ENCODE measurements around the gene PRDM16. TPM values are rescaled to one million over a fixed set of nuclear protein-coding genes. Genes with fewer than 3 reads are reported as not detected.

Gene PRDM16
- total RNA-seq, 1 experiment from 2014 or later: 6.1 TPM

DNA sequence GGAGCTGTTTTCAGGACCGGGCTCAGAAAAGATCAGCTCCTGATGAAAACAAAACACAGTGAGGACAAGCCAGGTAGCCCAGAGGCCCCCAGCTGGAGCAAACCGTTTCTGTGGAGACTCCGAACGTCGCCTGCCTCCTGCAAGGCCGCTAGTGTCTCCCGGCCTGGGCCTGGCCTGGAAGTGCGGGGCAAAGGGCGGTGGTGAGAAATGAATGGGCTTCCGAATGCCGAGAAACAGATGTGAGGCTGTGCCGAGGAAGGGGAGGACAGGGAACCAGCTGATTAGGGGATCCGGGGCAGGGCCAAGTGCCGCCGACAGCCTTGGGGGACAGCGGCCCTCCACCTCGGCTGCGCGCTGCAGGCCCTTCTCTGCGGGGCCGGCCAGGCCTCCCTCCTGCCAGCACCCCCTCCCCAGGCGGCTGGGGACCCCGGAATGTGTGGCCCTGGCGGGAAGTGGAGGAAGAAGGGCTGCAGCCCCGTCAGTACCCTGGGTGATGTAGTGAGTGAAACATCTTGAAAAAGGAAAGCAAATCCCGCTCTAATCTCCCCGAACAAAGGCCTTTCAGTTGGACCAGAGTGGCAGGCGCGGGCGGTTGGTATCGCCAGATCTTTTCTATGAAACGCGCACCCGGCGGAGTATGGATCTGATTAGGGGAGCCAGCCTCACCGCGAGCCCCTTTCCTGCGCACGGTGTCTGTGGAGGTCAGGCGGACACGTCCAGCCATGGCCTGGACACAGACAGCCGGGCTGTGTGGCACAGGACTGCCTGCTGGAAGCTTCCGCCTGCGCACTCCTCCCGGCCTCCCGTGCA lies 52.6 kb downstream of the PRDM16 start:
- POLR2A ChIA-PET: no interaction called here
- no peaks in the 10 kb centered on the region for H3K27me3 ChIP-seq (ENCODE audit: insufficient read depth, low read length)
- RAD21 ChIA-PET (ENCODE audit: low non-redundant PET in 1 of 2, low total read pairs in 2 of 2, uncharacterized antibody in 2 of 2, unreplicated experiment in 2 of 2): no interaction called here
- no peak overlapping the region for H3K9ac ChIP-seq (ENCODE audit: low read length)
- CTCF ChIA-PET: no interaction called here
- H3K79me2 ChIP-seq (ENCODE audit: insufficient read depth, low read length): no peaks in the 10 kb centered on the region
- no peak for DNase-seq (ENCODE audit: low read depth, low spot score)
- H3K9me3 ChIP-seq (ENCODE audit: control insufficient read depth in 1 of 2, insufficient read depth in 1 of 2, low read depth in 1 of 2, low read length in 2 of 2): no peaks in the 10 kb centered on the region
- H3K4me3 ChIP-seq (replicated peaks in 1 of 2; ENCODE audit: low read depth in 1 of 2, low read length in 2 of 2): no peak overlapping the region
- no peak overlapping the region for H3K27ac ChIP-seq (ENCODE audit: low read depth, low read length)
- BruUV-seq (replicated peaks): no TSS peak
- no peak overlapping the region for H3K4me2 ChIP-seq (ENCODE audit: low read length)
- intact Hi-C loops (cut with micrococcal nuclease): no loop called here
- H3K36me3 ChIP-seq (ENCODE audit: control insufficient read depth in 1 of 2, insufficient read depth in 2 of 2, low read length in 2 of 2): no peaks in the 10 kb centered on the region
- no peaks in the 10 kb centered on the region for H4K20me1 ChIP-seq (ENCODE audit: insufficient read depth)
- H2AFZ ChIP-seq (ENCODE audit: low read depth, low read length, poor library complexity, severe bottlenecking): no peak overlapping the region
- TF ChIP-seq CEBPB (IDR thresholded peaks at IDR 0.05; ENCODE audit: low read depth) (no peak), SRF (IDR thresholded peaks at IDR 0.05; ENCODE audit: low read depth) (no peak), YY1 (IDR thresholded peaks at IDR 0.05; ENCODE audit: extremely low read depth, insufficient replicate concordance, low read depth, low read length) (no peak), EZH2 (IDR thresholded peaks at IDR 0.05) (no peak), CBX3 (IDR thresholded peaks at IDR 0.05; ENCODE audit: low read depth) (no peak), ELF1 (IDR thresholded peaks at IDR 0.05; ENCODE audit: borderline replicate concordance, low read depth) (no peak), SIN3A (IDR thresholded peaks at IDR 0.05; ENCODE audit: low read depth) (no peak)
- TF ChIP-seq, protein P1, sequence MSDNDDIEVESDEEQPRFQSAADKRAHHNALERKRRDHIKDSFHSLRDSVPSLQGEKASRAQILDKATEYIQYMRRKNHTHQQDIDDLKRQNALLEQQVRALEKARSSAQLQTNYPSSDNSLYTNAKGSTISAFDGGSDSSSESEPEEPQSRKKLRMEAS (IDR thresholded peaks at IDR 0.05): no peak
- TF ChIP-seq, protein P2, sequence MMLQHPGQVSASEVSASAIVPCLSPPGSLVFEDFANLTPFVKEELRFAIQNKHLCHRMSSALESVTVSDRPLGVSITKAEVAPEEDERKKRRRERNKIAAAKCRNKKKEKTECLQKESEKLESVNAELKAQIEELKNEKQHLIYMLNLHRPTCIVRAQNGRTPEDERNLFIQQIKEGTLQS (IDR thresholded peaks at IDR 0.05): no peak
- TF ChIP-seq, protein P3, sequence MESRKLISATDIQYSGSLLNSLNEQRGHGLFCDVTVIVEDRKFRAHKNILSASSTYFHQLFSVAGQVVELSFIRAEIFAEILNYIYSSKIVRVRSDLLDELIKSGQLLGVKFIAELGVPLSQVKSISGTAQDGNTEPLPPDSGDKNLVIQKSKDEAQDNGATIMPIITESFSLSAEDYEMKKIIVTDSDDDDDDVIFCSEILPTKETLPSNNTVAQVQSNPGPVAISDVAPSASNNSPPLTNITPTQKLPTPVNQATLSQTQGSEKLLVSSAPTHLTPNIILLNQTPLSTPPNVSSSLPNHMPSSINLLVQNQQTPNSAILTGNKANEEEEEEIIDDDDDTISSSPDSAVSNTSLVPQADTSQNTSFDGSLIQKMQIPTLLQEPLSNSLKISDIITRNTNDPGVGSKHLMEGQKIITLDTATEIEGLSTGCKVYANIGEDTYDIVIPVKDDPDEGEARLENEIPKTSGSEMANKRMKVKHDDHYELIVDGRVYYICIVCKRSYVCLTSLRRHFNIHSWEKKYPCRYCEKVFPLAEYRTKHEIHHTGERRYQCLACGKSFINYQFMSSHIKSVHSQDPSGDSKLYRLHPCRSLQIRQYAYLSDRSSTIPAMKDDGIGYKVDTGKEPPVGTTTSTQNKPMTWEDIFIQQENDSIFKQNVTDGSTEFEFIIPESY (IDR thresholded peaks at IDR 0.05; ENCODE audit: extremely low read depth, insufficient replicate concordance, low read length): no peak
- H3K4me1 ChIP-seq (ENCODE audit: control insufficient read depth in 1 of 2, insufficient read depth in 2 of 2, low read length in 2 of 2): no peaks in the 10 kb centered on the region
- H3K9me2 ChIP-seq (ENCODE audit: insufficient read depth): no peaks in the 10 kb centered on the region
- no peak for ATAC-seq
